Transverse colon (tissue), 3 donors: ENCODE results near the gene KIF2C.

Source experiments
- CTCF ChIP-seq, 5 experiments: fragments of 200-600 bp in 3 of 5; fragments of 450-650 bp in 2 of 5; sonication (generic) in 3 of 5; IDR thresholded peaks; 1 replicate in 2 of 5; 2 replicates in 3 of 5; pipeline ENCODE4 v1.5.1; 2016 to 2017; ENCODE audit warnings: antibody characterized with exemption in 5 of 5, inconsistent platforms in 3 of 5, mild to moderate bottlenecking in 2 of 5, moderate library complexity in 1 of 5
- POLR2A ChIP-seq: fragments of 450-650 bp; IDR thresholded peaks from one replicate; pipeline ENCODE4 v1.6.1; 2016; ENCODE audit warnings: antibody characterized with exemption, mild to moderate bottlenecking, moderate library complexity

DNA sequence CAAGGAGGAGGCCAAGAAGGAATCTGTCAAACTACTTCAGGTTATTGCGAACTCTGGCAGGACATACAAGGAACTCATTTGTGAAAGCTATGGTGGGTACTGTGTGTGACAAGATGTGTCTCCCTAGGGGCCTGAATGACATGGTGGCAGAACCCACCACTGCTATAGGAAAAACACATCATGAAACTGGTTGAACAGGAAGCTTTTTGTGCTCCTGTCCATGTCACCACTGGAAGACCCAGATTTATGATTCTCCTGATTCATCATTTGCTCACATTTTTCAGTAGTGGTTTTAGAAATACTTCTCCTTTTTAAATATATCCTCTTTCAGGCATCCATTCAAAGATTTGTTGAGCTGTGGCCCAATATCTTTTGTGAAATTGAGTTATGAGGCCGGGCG, 41.5 kb upstream of the KIF2C start:
- TF ChIP-seq CTCF (IDR thresholded peaks at IDR 0.05) (no peak), POLR2A (no peak)
